ENCODE results near the gene VCP.

DNA sequence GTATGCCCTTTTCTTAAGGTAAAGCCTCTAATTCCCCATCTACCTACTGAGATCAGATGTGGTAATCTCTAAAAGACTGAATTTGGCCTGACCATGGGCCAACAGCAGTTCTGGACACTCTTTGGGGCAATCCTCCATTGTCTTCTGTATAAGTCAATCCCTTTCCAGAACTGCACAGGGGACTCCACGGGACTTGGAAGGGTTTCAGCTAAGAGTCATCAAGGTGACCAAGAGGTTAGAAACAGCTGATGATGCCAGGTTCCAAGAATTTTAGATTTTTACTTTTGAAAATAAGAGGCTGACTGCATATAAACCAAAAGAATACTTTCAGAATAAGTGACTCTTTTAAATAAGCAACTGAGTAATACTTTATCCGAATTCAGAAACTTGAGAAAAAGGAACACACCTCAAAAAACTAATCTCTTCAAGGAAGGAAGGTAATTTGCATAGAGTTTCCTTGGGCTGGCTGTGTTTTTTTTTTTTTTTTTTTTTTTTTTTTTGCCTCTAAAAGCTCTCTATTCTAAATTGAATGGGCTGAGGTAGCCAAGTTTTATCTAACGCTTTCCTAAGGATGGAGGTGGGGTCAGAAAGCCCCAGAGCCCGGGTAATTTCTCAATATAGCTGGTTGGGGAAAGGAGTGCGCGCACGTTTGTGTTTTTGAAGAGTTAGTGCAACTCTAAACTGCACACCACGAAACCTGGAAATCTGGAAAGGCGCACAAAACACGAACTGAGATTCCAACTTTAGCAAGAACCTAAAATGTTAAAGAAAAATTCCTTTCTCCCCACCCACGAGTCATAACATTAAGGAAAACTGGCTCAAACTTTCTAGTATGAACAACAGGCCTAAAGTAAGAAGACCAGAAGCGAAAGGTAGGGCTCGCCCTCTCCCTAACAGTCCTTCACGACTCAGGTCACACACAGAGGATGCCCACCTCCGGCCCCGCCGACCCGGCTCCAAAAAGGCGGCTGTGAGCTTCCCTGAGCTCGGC is 1.3 kb downstream of the VCP start:
- TF ChIP-seq, protein P1, sequence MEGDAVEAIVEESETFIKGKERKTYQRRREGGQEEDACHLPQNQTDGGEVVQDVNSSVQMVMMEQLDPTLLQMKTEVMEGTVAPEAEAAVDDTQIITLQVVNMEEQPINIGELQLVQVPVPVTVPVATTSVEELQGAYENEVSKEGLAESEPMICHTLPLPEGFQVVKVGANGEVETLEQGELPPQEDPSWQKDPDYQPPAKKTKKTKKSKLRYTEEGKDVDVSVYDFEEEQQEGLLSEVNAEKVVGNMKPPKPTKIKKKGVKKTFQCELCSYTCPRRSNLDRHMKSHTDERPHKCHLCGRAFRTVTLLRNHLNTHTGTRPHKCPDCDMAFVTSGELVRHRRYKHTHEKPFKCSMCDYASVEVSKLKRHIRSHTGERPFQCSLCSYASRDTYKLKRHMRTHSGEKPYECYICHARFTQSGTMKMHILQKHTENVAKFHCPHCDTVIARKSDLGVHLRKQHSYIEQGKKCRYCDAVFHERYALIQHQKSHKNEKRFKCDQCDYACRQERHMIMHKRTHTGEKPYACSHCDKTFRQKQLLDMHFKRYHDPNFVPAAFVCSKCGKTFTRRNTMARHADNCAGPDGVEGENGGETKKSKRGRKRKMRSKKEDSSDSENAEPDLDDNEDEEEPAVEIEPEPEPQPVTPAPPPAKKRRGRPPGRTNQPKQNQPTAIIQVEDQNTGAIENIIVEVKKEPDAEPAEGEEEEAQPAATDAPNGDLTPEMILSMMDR (IDR thresholded peaks at IDR 0.05 in 4 of 5, conservative IDR thresholded peaks at IDR 0.05 in 1 of 5), result no peak
- TF ChIP-seq POLR2A (IDR thresholded peaks at IDR 0.05), result no peak

Measured in gastrocnemius medialis (tissue), 4 donors.